ENCODE data around the gene MAPRE3. TPM values are rescaled to one million over a fixed set of nuclear protein-coding genes. Genes with fewer than 3 reads are reported as not detected.

MAPRE3 gene
- total and polyA plus RNA-seq, 9 of the 15 experiments (the other 6 are each of a cell fraction or from before 2014, with no cell fraction given), result 0.70 to 43.2 (median 12.6) TPM

DNA sequence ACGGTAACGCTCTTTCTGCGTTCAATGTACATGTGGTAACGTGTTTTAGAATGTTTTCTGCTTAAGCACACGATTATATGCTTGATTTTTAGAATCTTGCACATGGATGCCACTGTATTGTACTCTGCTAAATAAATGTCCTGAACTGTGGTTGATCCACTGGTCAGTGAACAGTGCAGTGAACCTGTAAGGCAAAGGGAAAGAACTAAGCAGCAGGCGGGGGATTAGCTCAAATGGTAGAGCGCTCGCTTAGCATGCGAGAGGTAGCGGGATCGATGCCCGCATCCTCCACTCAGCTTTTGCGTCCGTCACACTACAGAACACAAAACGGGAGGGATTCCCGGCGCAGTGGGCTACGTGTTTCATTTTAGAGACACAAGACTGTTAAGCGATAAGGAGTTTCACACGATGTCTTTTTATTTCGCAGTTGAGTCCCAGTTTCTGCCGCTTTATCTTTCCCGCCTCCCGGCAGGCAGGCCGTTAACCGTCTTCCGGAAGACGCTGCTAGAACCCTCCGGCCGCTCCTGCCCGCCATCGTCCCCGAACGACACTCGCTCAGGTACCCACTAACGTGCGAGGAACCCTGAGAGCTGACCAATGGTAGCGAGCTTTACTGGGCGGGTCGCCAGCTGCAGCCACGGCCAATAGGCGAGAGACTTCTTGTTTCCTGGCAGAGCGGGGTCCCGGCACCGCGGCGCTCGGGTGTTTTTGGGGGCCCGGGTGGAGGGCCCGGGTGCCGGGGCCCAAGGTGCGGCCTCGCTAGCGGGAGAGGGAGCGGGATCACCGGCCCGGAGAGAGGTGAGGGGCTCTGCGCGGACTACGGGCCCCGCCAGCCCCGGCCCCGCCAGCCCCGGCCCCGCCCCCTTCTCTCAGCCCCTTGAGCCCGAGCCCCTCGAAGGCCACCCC lies 80.8 kb downstream of the MAPRE3 start, which contains the start of gene AGBL5 (continued):
- TF ChIP-seq POLR2AphosphoS5 (IDR thresholded peaks at IDR 0.05; ENCODE audit: control insufficient read depth, insufficient read depth, low read depth, low read length) (no peak; the same call in 1 of the 2 replicates), NR1H2 (CRISPR knock-in tag; IDR thresholded peaks at IDR 0.05) (no peak), SP1 (CRISPR knock-in tag; IDR thresholded peaks at IDR 0.05) (peak; percentile 92), SP2 (IDR thresholded peaks at IDR 0.05; ENCODE audit: extremely low read depth, low read depth, low read length, poor library complexity, severe bottlenecking) (no peak), PHF20 (IDR thresholded peaks at IDR 0.05; ENCODE audit: partially characterized antibody) (no peak), ZNF24 (IDR thresholded peaks at IDR 0.05) (0 out of 2 replicates have a peak, but pooled peaks have one; percentile 37), IRF2 (CRISPR knock-in tag; IDR thresholded peaks at IDR 0.05) (no peak), HDGF (IDR thresholded peaks at IDR 0.05) (no peak), ZNF12 (CRISPR knock-in tag; IDR thresholded peaks at IDR 0.05) (no peak), CBX1 (IDR thresholded peaks at IDR 0.05; ENCODE audit: low read depth) (peak; percentile 19; the same call in 1 of the 2 replicates), CBX3 (IDR thresholded peaks at IDR 0.05; ENCODE audit: borderline replicate concordance in 1 of 2, low read length in 2 of 2) (peak in 1 of 2 experiments; percentile 71; a peak in 1 of 3 replicates), CSDE1 (IDR thresholded peaks at IDR 0.05) (peak in 1 of 2 experiments; percentile 83; a peak in 2 of 4 replicates), ZNF124 (CRISPR knock-in tag; IDR thresholded peaks at IDR 0.05) (no peak), ARID4B (CRISPR knock-in tag; IDR thresholded peaks at IDR 0.05) (0 out of 2 replicates have a peak, but pooled peaks have one; percentile 43), HDAC8 (tag; IDR thresholded peaks at IDR 0.05) (peak; percentile 71; the same call in 1 of the 2 replicates), LARP7 (IDR thresholded peaks at IDR 0.05) (no peak), MCM3 (IDR thresholded peaks at IDR 0.05) (no peak), ZNF165 (CRISPR knock-in tag; IDR thresholded peaks at IDR 0.05; ENCODE audit: borderline replicate concordance) (no peak)
- TF ChIP-seq, protein P1, sequence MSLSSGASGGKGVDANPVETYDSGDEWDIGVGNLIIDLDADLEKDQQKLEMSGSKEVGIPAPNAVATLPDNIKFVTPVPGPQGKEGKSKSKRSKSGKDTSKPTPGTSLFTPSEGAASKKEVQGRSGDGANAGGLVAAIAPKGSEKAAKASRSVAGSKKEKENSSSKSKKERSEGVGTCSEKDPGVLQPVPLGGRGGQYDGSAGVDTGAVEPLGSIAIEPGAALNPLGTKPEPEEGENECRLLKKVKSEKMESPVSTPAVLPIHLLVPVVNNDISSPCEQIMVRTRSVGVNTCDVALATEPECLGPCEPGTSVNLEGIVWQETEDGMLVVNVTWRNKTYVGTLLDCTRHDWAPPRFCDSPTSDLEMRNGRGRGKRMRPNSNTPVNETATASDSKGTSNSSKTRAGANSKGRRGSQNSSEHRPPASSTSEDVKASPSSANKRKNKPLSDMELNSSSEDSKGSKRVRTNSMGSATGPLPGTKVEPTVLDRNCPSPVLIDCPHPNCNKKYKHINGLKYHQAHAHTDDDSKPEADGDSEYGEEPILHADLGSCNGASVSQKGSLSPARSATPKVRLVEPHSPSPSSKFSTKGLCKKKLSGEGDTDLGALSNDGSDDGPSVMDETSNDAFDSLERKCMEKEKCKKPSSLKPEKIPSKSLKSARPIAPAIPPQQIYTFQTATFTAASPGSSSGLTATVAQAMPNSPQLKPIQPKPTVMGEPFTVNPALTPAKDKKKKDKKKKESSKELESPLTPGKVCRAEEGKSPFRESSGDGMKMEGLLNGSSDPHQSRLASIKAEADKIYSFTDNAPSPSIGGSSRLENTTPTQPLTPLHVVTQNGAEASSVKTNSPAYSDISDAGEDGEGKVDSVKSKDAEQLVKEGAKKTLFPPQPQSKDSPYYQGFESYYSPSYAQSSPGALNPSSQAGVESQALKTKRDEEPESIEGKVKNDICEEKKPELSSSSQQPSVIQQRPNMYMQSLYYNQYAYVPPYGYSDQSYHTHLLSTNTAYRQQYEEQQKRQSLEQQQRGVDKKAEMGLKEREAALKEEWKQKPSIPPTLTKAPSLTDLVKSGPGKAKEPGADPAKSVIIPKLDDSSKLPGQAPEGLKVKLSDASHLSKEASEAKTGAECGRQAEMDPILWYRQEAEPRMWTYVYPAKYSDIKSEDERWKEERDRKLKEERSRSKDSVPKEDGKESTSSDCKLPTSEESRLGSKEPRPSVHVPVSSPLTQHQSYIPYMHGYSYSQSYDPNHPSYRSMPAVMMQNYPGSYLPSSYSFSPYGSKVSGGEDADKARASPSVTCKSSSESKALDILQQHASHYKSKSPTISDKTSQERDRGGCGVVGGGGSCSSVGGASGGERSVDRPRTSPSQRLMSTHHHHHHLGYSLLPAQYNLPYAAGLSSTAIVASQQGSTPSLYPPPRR (CRISPR knock-in tag; IDR thresholded peaks at IDR 0.05; ENCODE audit: borderline replicate concordance), result peak; percentile 64; the same call in 1 of the 2 replicates

All from K562 (cell line).